ENCODE data around the gene CTNNBL1.

DNA sequence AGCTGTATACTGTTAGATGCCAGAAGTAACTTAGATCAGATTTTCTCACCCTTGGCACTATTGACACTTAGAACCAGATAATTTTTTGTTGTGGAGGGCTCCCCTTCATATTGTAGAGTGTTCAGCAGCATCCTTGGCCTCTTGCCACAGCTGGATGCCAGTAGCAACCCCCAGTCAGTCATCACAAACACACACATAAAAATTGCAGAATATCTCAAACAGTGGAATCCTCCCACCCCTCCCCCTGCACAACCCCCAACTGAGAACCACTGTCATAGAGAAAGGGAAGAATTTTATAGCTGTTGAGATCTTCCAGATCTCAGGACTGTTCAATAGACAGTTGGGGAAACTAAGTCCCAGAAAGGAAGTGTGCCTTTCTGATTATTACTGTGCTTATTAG lies 127.9 kb downstream of the CTNNBL1 start:
- TF ChIP-seq, protein P1, sequence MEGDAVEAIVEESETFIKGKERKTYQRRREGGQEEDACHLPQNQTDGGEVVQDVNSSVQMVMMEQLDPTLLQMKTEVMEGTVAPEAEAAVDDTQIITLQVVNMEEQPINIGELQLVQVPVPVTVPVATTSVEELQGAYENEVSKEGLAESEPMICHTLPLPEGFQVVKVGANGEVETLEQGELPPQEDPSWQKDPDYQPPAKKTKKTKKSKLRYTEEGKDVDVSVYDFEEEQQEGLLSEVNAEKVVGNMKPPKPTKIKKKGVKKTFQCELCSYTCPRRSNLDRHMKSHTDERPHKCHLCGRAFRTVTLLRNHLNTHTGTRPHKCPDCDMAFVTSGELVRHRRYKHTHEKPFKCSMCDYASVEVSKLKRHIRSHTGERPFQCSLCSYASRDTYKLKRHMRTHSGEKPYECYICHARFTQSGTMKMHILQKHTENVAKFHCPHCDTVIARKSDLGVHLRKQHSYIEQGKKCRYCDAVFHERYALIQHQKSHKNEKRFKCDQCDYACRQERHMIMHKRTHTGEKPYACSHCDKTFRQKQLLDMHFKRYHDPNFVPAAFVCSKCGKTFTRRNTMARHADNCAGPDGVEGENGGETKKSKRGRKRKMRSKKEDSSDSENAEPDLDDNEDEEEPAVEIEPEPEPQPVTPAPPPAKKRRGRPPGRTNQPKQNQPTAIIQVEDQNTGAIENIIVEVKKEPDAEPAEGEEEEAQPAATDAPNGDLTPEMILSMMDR (IDR thresholded peaks at IDR 0.05; ENCODE audit: insufficient read depth, low read length), result no peak
- TF ChIP-seq POLR2AphosphoS5 (IDR thresholded peaks at IDR 0.05; ENCODE audit: low read depth), result no peak
